ENCODE results near the gene SPPL3.

The SPPL3 gene

GRCh38 chr12:120801146-120801545 lies 103.0 kb downstream of the SPPL3 start:
- Histone ChIP-seq H3K4me1 (ENCODE audit: control insufficient read depth, insufficient read depth, low read length) (no peaks in the 10 kb centered on the region), H3K9me3 (ENCODE audit: control insufficient read depth, insufficient read depth, low read depth, low read length) (no peaks in the 10 kb centered on the region), H3K27ac (ENCODE audit: extremely low read depth, low read depth, low read length) (no peak overlapping the region), H3K36me3 (ENCODE audit: control insufficient read depth in 2 of 2, insufficient read depth in 1 of 2, low read length in 2 of 2) (no peaks in the 10 kb centered on the region; a peak in 1 of 3 replicates), H3K4me3 (ENCODE audit: low read depth, low read length) (no peak overlapping the region)
- POLR2A ChIA-PET = no interaction called here
- TF ChIP-seq ZNF221 (tag by site-specific recombination; IDR thresholded peaks at IDR 0.05; ENCODE audit: borderline replicate concordance) (no peak), FEZF1 (tag by site-specific recombination; IDR thresholded peaks at IDR 0.05) (no peak), PRDM1 (tag by site-specific recombination; IDR thresholded peaks at IDR 0.05) (no peak), ZNF707 (tag by site-specific recombination; IDR thresholded peaks at IDR 0.05) (no peak), ZNF513 (tag by site-specific recombination; IDR thresholded peaks at IDR 0.05) (no peak), ZNF223 (tag by site-specific recombination; IDR thresholded peaks at IDR 0.05) (no peak), ZNF211 (tag by site-specific recombination; IDR thresholded peaks at IDR 0.05; ENCODE audit: low read depth) (no peak), ZNF148 (tag by site-specific recombination; IDR thresholded peaks at IDR 0.05; ENCODE audit: borderline replicate concordance) (no peak), ZSCAN16 (tag by site-specific recombination; IDR thresholded peaks at IDR 0.05) (no peak), ZNF23 (tag by site-specific recombination; IDR thresholded peaks at IDR 0.05; ENCODE audit: borderline replicate concordance) (no peak), ZNF146 (tag by site-specific recombination; IDR thresholded peaks at IDR 0.05) (no peak), KLF17 (tag by site-specific recombination; IDR thresholded peaks at IDR 0.05) (no peak), ZBTB48 (tag by site-specific recombination; IDR thresholded peaks at IDR 0.05) (no peak), PATZ1 (tag by site-specific recombination; IDR thresholded peaks at IDR 0.05) (no peak)
- CTCF ChIA-PET = no interaction called here

GRCh38 chr12:120800665-120801064 lies 103.5 kb downstream of the SPPL3 start:
- no peak overlapping the region for H3K4me3 ChIP-seq (ENCODE audit: low read depth, low read length)
- no peaks in the 10 kb centered on the region for H3K9me3 ChIP-seq (ENCODE audit: control insufficient read depth, insufficient read depth, low read depth, low read length)
- no peak overlapping the region for H3K27ac ChIP-seq (ENCODE audit: extremely low read depth, low read depth, low read length)
- ChIA-PET POLR2A (no interaction called here), CTCF (interaction anchor here (0.6 kb wide), 1 partner anchor 334 kb away, joined by 3 read pairs; no protein-coding TSS in a partner anchor)
- H3K4me1 ChIP-seq (ENCODE audit: control insufficient read depth, insufficient read depth, low read length) = no peaks in the 10 kb centered on the region
- no peaks in the 10 kb centered on the region; a peak in 1 of 3 replicates for H3K36me3 ChIP-seq (ENCODE audit: control insufficient read depth in 2 of 2, insufficient read depth in 1 of 2, low read length in 2 of 2)
- TF ChIP-seq YY1 (tag by site-specific recombination; IDR thresholded peaks at IDR 0.05) (no peak), SP2 (tag by site-specific recombination; IDR thresholded peaks at IDR 0.05) (no peak), PBX3 (CRISPR knock-in tag; IDR thresholded peaks at IDR 0.05) (no peak), ZNF211 (tag by site-specific recombination; IDR thresholded peaks at IDR 0.05; ENCODE audit: low read depth) (no peak), GLIS1 (tag by site-specific recombination; IDR thresholded peaks at IDR 0.05) (0 out of 2 replicates have a peak, but pooled peaks have one; percentile 19), ZNF785 (tag by site-specific recombination; IDR thresholded peaks at IDR 0.05) (no peak), ZNF843 (tag by site-specific recombination; IDR thresholded peaks at IDR 0.05) (no peak), ZSCAN18 (tag by site-specific recombination; IDR thresholded peaks at IDR 0.05) (no peak)

Data from HEK293 (cell line).